Measurements from ENCODE around the gene DDX46.

- TF ChIP-seq EZH2phosphoT487 (IDR thresholded peaks at IDR 0.05) (peak; percentile 29), CTCF (IDR thresholded peaks at IDR 0.05) (peak; percentile 85), EZH2 (IDR thresholded peaks at IDR 0.05) (no peak)
These were observed 20.2 kb upstream of the DDX46 start, which contains the start of gene CAMLG for GRCh38 chr5:134738133-134738962.
